Measurements from ENCODE around the gene ARPP21.

The ARPP21 gene

DNA sequence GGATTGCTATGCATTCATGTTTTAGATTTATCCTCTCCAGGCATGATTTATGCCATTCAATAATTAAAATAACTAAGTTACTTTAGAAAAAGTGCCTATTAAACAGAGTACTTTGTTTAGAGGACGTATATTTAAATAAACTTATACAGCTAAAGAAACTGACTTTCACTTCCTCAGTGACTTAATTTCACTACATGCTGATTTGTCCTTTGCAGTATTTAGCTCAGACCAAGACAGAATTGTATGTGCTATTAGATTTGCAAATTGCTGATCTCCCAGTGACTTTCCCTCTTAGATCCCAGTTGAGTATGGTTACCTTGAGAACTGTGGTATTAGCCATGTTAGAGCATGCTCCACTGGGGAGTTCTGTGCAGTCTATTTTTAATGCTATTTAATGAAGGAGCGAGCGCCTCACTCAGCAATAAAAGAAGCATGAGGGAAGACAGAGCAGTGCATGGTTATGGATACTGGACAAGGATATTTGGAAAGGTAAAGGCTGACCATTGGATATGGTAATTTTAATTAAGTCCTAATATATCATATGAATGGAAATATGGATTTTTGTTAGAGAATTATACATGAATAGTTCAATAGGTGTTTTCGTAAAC is 2.7 kb downstream of the ARPP21 start:
- TF ChIP-seq CTCF (IDR thresholded peaks at IDR 0.05; ENCODE audit: low read depth, low read length), result no peak
- no peak overlapping the region for H3K4me3 ChIP-seq (ENCODE audit: low read depth, low read length)

- no peak for TF ChIP-seq CTCF (IDR thresholded peaks at IDR 0.05; ENCODE audit: low read depth, low read length)
- H3K4me3 ChIP-seq (ENCODE audit: low read depth, low read length), result no peak overlapping the region
These were observed 4.2 kb downstream of the ARPP21 start for GRCh38 chr3:35643495-35643894.

GRCh38 chr3:35644451-35644850 is 5.1 kb downstream of the ARPP21 start:
- H3K4me3 ChIP-seq (ENCODE audit: low read depth, low read length), result no peak overlapping the region
- TF ChIP-seq CTCF (IDR thresholded peaks at IDR 0.05; ENCODE audit: low read depth, low read length), result no peak

DNA sequence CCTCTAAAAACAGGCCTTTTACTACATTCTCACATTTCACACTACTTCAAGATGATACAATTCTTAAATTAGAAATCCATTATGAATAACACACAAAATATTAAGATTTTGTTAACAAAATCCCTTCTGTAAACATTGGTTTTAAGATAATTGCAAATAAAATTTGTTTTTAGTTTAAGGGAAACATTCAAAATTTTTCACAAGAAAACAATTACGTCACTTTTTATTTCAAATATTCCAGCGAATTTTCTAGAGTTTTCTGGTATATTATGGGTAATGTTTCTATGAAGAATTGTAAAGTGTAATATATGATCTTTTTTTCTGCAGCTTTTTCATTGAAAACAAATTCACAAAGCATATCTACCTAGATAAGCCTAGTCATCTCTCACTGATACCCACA is 5.9 kb downstream of the ARPP21 start:
- no peak overlapping the region for H3K4me3 ChIP-seq (ENCODE audit: low read depth, low read length)
- TF ChIP-seq CTCF (IDR thresholded peaks at IDR 0.05; ENCODE audit: low read depth, low read length), result no peak

- H3K4me3 ChIP-seq (ENCODE audit: low read depth, low read length), result no peak overlapping the region
- TF ChIP-seq CTCF (IDR thresholded peaks at IDR 0.05; ENCODE audit: low read depth, low read length), result no peak
These were observed 6.8 kb downstream of the ARPP21 start for GRCh38 chr3:35646081-35646480.

- no peak overlapping the region for H3K4me3 ChIP-seq (ENCODE audit: low read depth, low read length)
- no peak for TF ChIP-seq CTCF (IDR thresholded peaks at IDR 0.05; ENCODE audit: low read depth, low read length)
These were observed 8.1 kb downstream of the ARPP21 start for GRCh38 chr3:35647461-35647860.

- no peak for TF ChIP-seq CTCF (IDR thresholded peaks at IDR 0.05; ENCODE audit: low read depth, low read length)
- no peak overlapping the region for H3K4me3 ChIP-seq (ENCODE audit: low read depth, low read length)
These were observed 9.0 kb downstream of the ARPP21 start for GRCh38 chr3:35648347-35648746.
